Adrenal gland (tissue), 5 donors: ENCODE measurements around the gene PPP1CC.

Experiments
- CTCF ChIP-seq, 6 experiments: fragments of 450-650 bp in 4 of 6; fragments of 200-600 bp in 2 of 6; sonication (generic) in 1 of 6; IDR thresholded peaks; 1 replicate in 5 of 6; 2 replicates in 1 of 6; pipeline versions ENCODE4 v1.5.1 to v1.8.0; 2016 to 2021; ENCODE audit warnings: antibody characterized with exemption in 6 of 6, mild to moderate bottlenecking in 2 of 6, moderate library complexity in 1 of 6
- POLR2A ChIP-seq, 2 donors: fragments of 450-650 bp; IDR thresholded peaks; one replicate each; pipeline ENCODE4 v1.6.1; 2017; ENCODE audit warnings: antibody characterized with exemption in 2 of 2, mild to moderate bottlenecking in 2 of 2, moderate library complexity in 1 of 2
- donor health status: DM: no; HTN: no; CAD: no.

GRCh38 chr12:110760204-110760609, 17.5 kb upstream of the PPP1CC start:
- TF ChIP-seq POLR2A (IDR thresholded peaks at IDR 0.05) (no peak), CTCF (IDR thresholded peaks at IDR 0.05) (no peak)
